ENCODE results near the gene GNA15.

GNA15 gene

DNA sequence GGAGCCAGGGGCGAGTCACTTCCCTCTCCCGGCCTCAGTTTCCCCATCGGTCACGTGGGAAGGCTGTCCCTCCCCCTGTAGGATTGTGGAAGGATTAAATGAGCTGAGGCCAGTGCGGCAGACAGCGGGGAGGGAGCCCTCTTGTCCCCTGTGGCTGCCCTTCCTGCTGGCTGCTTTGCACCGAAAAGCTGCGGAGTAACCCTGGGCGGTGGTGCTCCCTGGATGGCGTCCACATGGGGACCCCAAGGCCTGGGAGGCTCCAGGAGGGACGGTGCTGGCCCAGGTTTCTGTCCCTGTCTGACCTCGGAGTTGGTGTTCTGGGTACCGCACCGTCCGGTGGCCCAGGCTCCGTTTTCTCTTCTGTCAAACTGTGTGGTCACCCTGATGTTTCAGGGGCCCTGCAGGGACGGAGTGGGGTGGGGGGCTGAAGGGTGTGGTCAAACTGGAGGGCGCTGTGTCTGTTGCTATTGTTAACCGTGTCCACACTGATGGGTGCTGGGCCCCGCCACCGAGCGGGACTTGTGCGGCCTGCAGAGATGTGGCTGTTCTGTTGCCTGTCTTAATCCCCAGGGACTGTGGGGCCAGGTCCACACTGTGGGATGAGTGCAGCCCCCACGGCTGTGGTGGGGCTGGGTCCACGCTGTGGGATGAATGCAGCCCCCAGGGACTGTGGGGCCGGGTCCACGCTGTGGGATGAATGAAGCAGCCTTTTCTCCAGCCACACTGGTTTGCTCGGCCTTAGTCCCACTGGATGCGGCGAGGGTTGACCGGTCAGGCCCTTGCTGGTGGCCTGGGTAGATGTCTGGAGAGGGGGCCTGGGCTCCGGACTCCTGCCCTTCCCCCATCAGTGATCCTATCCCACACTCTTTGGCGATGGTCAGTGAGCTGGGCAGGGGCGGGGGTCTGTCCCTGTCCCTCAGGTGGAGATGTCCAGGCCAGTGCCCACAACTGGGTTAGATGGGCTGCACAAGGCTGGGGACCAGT lies 34.8 kb upstream of the GNA15 start:
- Histone ChIP-seq H3K4me3 (ENCODE audit: low read depth in 1 of 2, low read length in 2 of 2) (no peak overlapping the region), H3K27me3 (ENCODE audit: insufficient read depth, low read length, poor library complexity) (no peaks in the 10 kb centered on the region), H3K4me1 (ENCODE audit: insufficient read depth, low read length) (peaks cover 34% of the 10 kb centered on the region), H3K9ac (ENCODE audit: low read depth, low read length) (no peak overlapping the region), H4K20me1 (ENCODE audit: insufficient read depth, low read length) (peaks cover 78% of the 10 kb centered on the region), H2AFZ (ENCODE audit: low read depth, low read length) (no peak overlapping the region), H3K9me3 (ENCODE audit: insufficient read depth, low read length, severe bottlenecking) (no peaks in the 10 kb centered on the region), H3K27ac (ENCODE audit: low read length) (no peak overlapping the region; the same call in 1 of the 2 replicates), H3K36me3 (ENCODE audit: insufficient read depth, low read length) (no peaks in the 10 kb centered on the region; the same call in 1 of the 2 replicates), H3K4me2 (ENCODE audit: insufficient read depth, low read length) (no peak overlapping the region), H3K79me2 (ENCODE audit: insufficient read depth, low read length) (peaks cover 92% of the 10 kb centered on the region)
- no peak for ATAC-seq (ENCODE audit: insufficient read depth, low read depth)
- no peak for TF ChIP-seq EZH2 (IDR thresholded peaks at IDR 0.05; ENCODE audit: borderline replicate concordance, low read depth, low read length, severe bottlenecking)
- TF ChIP-seq, protein P1, sequence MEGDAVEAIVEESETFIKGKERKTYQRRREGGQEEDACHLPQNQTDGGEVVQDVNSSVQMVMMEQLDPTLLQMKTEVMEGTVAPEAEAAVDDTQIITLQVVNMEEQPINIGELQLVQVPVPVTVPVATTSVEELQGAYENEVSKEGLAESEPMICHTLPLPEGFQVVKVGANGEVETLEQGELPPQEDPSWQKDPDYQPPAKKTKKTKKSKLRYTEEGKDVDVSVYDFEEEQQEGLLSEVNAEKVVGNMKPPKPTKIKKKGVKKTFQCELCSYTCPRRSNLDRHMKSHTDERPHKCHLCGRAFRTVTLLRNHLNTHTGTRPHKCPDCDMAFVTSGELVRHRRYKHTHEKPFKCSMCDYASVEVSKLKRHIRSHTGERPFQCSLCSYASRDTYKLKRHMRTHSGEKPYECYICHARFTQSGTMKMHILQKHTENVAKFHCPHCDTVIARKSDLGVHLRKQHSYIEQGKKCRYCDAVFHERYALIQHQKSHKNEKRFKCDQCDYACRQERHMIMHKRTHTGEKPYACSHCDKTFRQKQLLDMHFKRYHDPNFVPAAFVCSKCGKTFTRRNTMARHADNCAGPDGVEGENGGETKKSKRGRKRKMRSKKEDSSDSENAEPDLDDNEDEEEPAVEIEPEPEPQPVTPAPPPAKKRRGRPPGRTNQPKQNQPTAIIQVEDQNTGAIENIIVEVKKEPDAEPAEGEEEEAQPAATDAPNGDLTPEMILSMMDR (IDR thresholded peaks at IDR 0.05; ENCODE audit: borderline replicate concordance, extremely low read depth, low read length, poor library complexity, severe bottlenecking): no peak
- DNase-seq: no peak

DNA sequence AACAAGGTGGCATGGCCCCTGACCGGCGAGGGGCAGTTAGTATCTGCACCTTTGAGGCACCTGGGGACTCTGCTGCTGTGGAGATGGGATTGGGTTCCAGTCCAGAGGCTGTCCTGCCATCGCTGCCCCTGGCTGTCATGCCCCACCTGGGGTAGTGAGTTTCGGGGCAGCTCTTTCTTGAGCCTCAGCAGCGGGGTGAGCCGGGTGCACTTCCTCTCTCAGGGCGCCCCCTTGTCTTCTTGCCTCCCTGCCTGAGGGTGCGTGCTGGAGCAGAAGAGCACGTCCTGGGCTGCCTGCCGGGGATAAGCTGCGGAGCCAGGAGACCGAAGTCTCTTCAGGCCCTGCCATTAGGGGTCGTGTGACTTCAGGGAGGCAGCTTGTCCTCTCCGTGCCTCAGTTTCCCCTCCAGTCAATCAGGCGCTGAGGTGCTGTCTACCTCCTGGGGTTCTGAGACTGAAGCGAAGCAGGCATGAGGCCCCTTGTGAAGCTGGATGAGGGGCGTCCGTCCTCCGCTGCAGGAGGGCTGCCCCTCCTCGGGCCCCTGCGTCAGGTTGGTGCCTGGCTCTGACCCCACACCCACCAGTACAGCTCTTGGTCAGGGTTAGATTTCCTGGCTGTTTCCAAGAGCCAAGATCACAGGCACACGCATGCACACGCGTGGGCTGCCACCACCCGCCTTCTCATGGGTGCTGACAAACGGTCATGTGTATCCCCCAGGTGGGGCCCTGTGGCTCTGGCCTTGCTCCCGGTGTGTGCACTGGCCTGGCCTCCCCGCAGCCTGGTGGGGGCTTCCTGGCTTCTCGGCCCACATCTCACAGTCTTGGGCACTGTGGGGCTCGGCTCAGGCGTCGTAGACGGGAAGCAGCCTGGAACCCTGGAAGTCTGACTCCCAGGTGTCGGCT lies 33.3 kb upstream of the GNA15 start:
- Histone ChIP-seq H3K27me3 (ENCODE audit: insufficient read depth, low read length, poor library complexity) (no peaks in the 10 kb centered on the region), H4K20me1 (ENCODE audit: insufficient read depth, low read length) (peaks cover 74% of the 10 kb centered on the region), H2AFZ (ENCODE audit: low read depth, low read length) (no peak overlapping the region), H3K27ac (ENCODE audit: low read length) (no peak overlapping the region), H3K9ac (ENCODE audit: low read depth, low read length) (no peak overlapping the region), H3K79me2 (ENCODE audit: insufficient read depth, low read length) (peaks cover 91% of the 10 kb centered on the region), H3K4me2 (ENCODE audit: insufficient read depth, low read length) (no peak overlapping the region), H3K4me1 (ENCODE audit: insufficient read depth, low read length) (peaks cover 20% of the 10 kb centered on the region), H3K9me3 (ENCODE audit: insufficient read depth, low read length, severe bottlenecking) (no peaks in the 10 kb centered on the region), H3K36me3 (ENCODE audit: insufficient read depth, low read length) (no peaks in the 10 kb centered on the region; the same call in 1 of the 2 replicates), H3K4me3 (ENCODE audit: low read depth in 1 of 2, low read length in 2 of 2) (no peak overlapping the region)
- DNase-seq (no peak), ATAC-seq (ENCODE audit: insufficient read depth, low read depth) (no peak)
- TF ChIP-seq EZH2 (IDR thresholded peaks at IDR 0.05; ENCODE audit: borderline replicate concordance, low read depth, low read length, severe bottlenecking): no peak
- TF ChIP-seq, protein P1 (IDR thresholded peaks at IDR 0.05; ENCODE audit: borderline replicate concordance, extremely low read depth, low read length, poor library complexity, severe bottlenecking): no peak

DNA sequence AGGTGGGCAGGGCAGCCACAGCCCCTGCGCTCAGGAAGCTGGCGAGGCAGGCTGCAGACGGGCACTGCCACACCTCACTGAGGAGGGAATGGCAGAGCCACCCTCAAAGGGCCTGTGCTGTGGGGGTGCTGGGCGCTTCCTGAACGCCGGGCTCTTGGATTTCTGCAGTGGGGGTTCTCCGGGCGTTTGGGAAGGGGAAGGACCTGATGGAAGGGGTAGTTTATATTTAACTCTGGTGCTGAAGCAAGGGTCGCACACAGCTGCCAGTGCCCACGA lies 31.2 kb upstream of the GNA15 start:
- Histone ChIP-seq H3K4me1 (ENCODE audit: insufficient read depth, low read length) (peaks cover 12% of the 10 kb centered on the region; the same call in 1 of the 2 replicates), H3K9ac (ENCODE audit: low read depth, low read length) (no peak overlapping the region), H3K36me3 (ENCODE audit: insufficient read depth, low read length) (no peaks in the 10 kb centered on the region; the same call in 1 of the 2 replicates), H4K20me1 (ENCODE audit: insufficient read depth, low read length) (peaks cover 53% of the 10 kb centered on the region), H3K9me3 (ENCODE audit: insufficient read depth, low read length, severe bottlenecking) (no peaks in the 10 kb centered on the region), H3K4me3 (ENCODE audit: low read depth in 1 of 2, low read length in 2 of 2) (no peak overlapping the region), H3K27ac (ENCODE audit: low read length) (no peak overlapping the region), H2AFZ (ENCODE audit: low read depth, low read length) (no peak overlapping the region), H3K79me2 (ENCODE audit: insufficient read depth, low read length) (peaks cover 91% of the 10 kb centered on the region), H3K4me2 (ENCODE audit: insufficient read depth, low read length) (no peak overlapping the region), H3K27me3 (ENCODE audit: insufficient read depth, low read length, poor library complexity) (no peaks in the 10 kb centered on the region)
- ATAC-seq (ENCODE audit: insufficient read depth, low read depth) (no peak), DNase-seq (no peak)
- TF ChIP-seq, protein P1 (IDR thresholded peaks at IDR 0.05; ENCODE audit: borderline replicate concordance, extremely low read depth, low read length, poor library complexity, severe bottlenecking): no peak
- no peak for TF ChIP-seq EZH2 (IDR thresholded peaks at IDR 0.05; ENCODE audit: borderline replicate concordance, low read depth, low read length, severe bottlenecking)
